HG03575 (cell line): ENCODE measurements around the gene ELOVL1.

Source experiments
- ATAC-seq: cut with Tn5 transposase; IDR thresholded peaks from one replicate; pipeline ENCODE4 v1.9.1; 2021; ENCODE audit not compliant: unreplicated experiment, insufficient number of reproducible peaks, low FRiP score; ENCODE audit errors: extremely low read depth

ELOVL1 gene

GRCh38 chr1:43315481-43315880, 52.3 kb downstream of the ELOVL1 start:
- ATAC-seq, result no peak

- ATAC-seq, result no peak
Observed at GRCh38 chr1:43314233-43314632, 53.6 kb downstream of the ELOVL1 start.

- ATAC-seq, result no peak
Observed at GRCh38 chr1:43313771-43314170, 54.0 kb downstream of the ELOVL1 start.
